ENCODE results near the gene CPSF7. TPM values are rescaled to one million over a fixed set of nuclear protein-coding genes. Genes with fewer than 3 reads are reported as not detected.
A peak's percentile ranks its signal among the peaks of the same experiment; 100 is the strongest.
"Not testable (repeated sequence)": the region's sequence is repeated elsewhere in the genome, so short reads cannot be mapped to it uniquely, and the experiment has no call there.

CPSF7 gene
- total RNA-seq, 1 donor: 49.0 TPM

DNA sequence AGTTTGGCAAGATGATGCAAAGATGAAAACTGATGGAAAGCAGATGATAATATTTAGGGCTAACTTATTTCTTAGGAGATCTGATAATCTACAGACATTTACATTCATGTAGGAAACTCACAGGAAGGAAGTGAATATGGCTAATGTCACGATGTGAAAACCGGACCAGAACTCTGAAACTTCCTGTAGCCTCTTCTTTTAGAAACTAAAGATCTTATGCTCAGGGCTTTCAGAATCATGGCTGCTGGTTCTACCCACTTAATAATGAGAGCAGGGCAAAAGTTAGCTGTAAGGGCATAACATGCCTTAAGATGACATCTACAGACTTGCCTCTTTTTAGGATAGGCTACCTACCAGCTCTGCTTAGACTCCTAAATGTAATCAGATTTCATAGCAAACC lies 15.2 kb downstream of the CPSF7 start:
- peaks cover 16% of the 10 kb centered on the region for H3K4me1 ChIP-seq (ENCODE audit: insufficient read depth, low read length)
- no peaks in the 10 kb centered on the region for H3K9me3 ChIP-seq (ENCODE audit: low read depth, low read length)
- H3K4me3 ChIP-seq (ENCODE audit: low read length): no peak overlapping the region
- no peaks in the 10 kb centered on the region for H3K27me3 ChIP-seq (ENCODE audit: insufficient read depth, low read length)

DNA sequence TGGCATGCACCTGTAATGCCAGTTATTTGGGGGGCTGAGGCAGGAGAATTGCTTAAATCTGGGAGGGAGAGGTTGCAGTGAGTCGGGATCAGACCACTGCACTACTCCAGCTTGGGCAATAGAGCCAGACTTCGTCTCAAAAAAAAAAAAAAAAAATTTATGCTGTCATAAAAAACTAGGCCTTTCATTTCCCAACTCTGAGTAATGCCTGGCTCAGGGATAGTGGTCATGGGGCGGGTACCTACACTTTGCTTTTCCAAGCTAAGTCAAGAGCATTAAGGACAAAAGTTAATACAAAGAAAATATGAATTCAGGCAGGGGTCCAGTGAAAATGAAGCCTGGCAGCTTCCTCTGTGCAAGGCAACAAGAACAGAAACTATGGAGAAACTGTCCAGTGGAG lies 16.3 kb downstream of the CPSF7 start:
- Histone ChIP-seq H3K9me3 (ENCODE audit: low read depth, low read length) (no peaks in the 10 kb centered on the region), H3K27me3 (ENCODE audit: insufficient read depth, low read length) (no peaks in the 10 kb centered on the region), H3K4me3 (ENCODE audit: low read length) (no peak overlapping the region), H3K4me1 (ENCODE audit: insufficient read depth, low read length) (peaks cover 15% of the 10 kb centered on the region)

DNA sequence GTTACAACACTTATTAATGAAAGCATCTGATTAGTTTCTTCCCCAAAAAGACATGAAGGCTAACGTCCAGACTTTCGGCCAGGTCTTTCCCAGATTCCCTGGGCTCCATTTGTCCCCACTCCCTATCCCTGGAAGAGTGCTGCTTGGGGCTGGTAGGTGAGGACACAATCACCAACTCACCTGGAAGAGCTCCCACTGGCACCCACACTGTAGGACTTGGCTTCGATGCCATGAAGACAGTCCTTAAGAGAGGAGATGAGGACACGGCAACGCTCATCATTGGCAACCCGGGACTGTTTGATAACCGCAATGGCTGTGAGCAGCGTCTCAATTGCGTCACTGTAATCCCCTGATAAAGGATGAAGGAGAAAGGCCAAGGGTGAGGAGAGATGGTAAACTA lies 18.2 kb downstream of the CPSF7 start:
- H3K9me3 ChIP-seq (ENCODE audit: low read depth, low read length): no peaks in the 10 kb centered on the region
- no peaks in the 10 kb centered on the region for H3K27me3 ChIP-seq (ENCODE audit: insufficient read depth, low read length)
- H3K4me1 ChIP-seq (ENCODE audit: insufficient read depth, low read length): no peaks in the 10 kb centered on the region
- H3K4me3 ChIP-seq (ENCODE audit: low read length): no peak overlapping the region

DNA sequence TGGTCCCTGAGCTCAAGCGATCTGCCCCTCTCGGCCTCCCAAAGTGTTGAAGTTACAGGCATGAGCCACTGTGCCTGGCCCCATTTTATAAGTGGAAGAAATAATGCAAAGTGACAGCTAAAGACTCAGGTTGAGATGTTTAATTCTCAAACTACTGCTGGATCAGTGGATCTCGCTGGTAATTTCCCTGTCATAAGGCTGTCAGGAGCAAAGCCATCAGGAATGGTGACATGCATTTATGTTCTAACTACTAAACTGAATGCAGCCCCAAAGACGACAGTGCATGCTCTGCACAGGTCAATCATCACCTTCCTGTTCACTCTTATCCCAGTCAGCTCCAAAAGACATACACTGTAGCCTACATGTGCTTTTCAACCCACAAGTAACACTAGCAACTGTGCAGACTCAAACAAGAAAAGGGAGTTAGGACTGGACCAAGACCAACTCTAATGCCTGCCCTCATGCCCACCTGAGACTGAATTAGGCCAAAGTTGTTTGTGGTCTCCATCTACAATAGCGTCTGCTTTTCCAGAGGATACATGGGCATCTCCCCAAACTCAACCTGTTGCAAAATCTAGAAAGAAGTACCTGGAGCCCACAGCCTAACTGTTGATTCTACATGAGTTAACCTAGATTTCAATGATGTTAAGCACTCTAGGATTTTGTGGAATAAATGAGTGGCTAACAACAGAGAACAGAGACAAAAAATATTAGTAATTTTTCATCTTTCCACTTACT lies 22.6 kb downstream of the CPSF7 start:
- Histone ChIP-seq H3K4me1 (ENCODE audit: insufficient read depth, low read length) (no peaks in the 10 kb centered on the region), H3K9me3 (ENCODE audit: low read depth, low read length) (no peaks in the 10 kb centered on the region), H3K27me3 (ENCODE audit: insufficient read depth, low read length) (no peaks in the 10 kb centered on the region), H3K4me3 (ENCODE audit: low read length) (no peak overlapping the region)

DNA sequence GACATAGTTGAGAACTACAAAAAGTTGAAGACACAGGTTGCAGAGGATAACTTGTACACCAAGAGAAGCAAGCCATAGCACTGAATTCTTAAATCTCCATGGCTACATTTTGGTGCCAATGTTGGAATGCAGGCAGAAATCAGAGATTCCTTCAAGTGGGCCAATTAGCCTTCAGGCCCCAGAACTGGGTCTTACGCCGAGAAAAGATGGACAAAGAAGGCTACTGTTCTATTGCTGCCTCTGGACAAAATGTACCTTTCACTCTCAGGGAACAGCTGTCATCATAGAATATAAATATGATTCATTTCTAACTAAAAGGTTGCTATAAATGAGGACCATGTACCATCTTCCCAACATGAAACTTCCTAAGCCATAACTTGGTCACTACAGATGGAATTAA lies 23.7 kb downstream of the CPSF7 start:
- Histone ChIP-seq H3K9me3 (ENCODE audit: low read depth, low read length) (no peaks in the 10 kb centered on the region), H3K4me1 (ENCODE audit: insufficient read depth, low read length) (no peaks in the 10 kb centered on the region), H3K4me3 (ENCODE audit: low read length) (no peak overlapping the region), H3K27me3 (ENCODE audit: insufficient read depth, low read length) (no peaks in the 10 kb centered on the region)

DNA sequence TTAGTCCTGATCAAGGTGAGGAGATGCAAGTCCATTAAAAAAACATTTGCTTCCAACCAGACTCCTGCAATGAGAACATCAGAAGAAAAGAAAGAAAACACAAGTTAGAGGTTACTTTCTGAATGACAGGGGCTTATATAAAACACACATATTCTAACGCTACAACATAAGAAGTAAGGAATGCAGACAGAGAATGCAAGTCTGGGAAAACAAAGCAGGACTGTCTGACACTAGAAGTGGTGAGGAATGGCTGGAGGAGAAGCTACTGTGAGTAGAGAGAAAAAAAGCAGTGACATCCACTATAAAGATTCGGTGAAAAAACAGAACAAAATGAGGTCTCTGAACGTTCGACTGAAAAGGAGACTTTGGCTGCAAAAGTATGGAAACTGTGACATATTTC lies 25.1 kb downstream of the CPSF7 start:
- H3K9me3 ChIP-seq (ENCODE audit: low read depth, low read length): no peaks in the 10 kb centered on the region
- H3K27me3 ChIP-seq (ENCODE audit: insufficient read depth, low read length): no peaks in the 10 kb centered on the region
- H3K4me3 ChIP-seq (ENCODE audit: low read length): no peak overlapping the region
- no peaks in the 10 kb centered on the region for H3K4me1 ChIP-seq (ENCODE audit: insufficient read depth, low read length)

DNA sequence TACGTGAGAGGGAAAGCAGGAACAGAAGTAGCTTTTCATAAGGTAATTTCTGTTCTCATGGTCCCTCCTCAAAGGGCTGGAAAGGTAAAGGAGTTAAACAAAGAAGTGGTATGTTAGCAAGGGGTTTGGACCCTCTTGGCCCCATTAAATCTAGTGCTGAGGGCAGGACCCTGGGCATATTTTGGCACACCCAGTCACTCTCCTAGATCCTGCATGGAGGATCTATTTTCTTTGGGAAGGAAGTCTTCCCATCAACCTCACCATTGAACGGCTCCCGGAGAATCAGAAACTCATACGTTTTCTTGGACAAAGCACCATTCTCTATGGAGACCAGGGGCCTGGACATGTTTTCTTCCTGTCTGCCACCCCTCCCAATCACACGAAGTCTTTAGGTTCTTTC lies 25.7 kb downstream of the CPSF7 start:
- H3K4me1 ChIP-seq (ENCODE audit: insufficient read depth, low read length): no peaks in the 10 kb centered on the region
- H3K9me3 ChIP-seq (ENCODE audit: low read depth, low read length): no peaks in the 10 kb centered on the region
- no peak overlapping the region for H3K4me3 ChIP-seq (ENCODE audit: low read length)
- no peaks in the 10 kb centered on the region for H3K27me3 ChIP-seq (ENCODE audit: insufficient read depth, low read length)

DNA sequence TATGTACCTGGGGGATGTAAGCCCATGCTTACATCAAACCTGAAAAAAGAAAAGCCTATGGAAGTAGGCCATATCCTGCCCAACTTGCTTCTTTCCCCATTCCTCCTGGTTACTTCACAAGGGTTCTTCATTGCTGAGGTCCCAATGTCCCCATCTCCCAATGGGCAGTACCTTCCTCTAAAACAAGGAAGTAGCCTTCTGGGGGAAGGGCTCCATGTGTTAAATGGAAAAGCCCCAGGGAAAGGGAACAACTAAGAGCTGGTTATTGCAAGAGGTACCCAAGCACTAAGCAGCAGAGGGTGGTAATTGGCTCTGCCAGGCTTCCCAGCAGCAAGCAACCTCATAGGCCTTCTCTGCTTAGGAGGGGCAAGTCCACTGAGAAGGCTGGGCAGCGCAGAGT lies 26.1 kb downstream of the CPSF7 start:
- Histone ChIP-seq H3K27me3 (ENCODE audit: insufficient read depth, low read length) (no peaks in the 10 kb centered on the region), H3K4me1 (ENCODE audit: insufficient read depth, low read length) (no peaks in the 10 kb centered on the region), H3K9me3 (ENCODE audit: low read depth, low read length) (no peaks in the 10 kb centered on the region), H3K4me3 (ENCODE audit: low read length) (no peak overlapping the region)

DNA sequence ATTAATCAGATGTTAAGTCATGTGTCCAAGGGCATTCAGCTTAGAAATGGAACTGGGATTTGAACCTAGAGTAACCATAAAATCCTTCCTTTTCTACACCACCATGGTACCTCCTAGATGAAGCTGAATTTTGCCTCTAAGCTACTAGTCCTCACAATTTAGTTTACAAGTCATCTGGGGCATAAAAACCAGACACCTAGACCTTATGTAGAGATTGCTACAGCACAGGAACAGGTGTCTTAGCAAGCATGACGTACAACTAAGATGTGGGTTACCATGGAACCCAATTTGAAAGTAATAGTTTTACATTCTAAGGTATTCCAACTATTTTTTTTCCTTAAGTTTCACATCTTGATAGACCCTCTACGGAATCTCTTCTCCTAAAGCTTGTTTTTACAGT lies 28.2 kb downstream of the CPSF7 start:
- Histone ChIP-seq H3K4me3 (ENCODE audit: low read length) (no peak overlapping the region), H3K9me3 (ENCODE audit: low read depth, low read length) (no peaks in the 10 kb centered on the region), H3K4me1 (ENCODE audit: insufficient read depth, low read length) (no peaks in the 10 kb centered on the region), H3K27me3 (ENCODE audit: insufficient read depth, low read length) (no peaks in the 10 kb centered on the region)

DNA sequence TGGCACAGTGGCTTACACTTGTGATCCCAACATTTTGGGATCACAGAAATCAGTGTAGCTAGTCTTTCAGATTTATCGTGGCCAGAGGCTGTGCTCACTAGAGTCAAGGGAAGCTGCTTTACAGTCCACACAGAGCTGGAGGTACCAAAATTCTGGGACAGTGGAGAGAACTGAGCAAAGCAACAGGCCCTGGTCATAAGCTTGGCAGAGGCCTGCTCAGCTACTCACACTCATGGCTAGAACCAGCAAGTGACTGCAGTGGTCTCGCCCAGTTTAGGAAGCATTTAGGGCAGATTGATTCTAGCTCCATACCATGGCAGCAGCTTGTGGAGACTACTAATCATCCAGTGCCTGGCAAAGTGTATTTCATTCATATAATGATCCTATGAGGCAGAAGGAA lies 28.6 kb downstream of the CPSF7 start:
- no peaks in the 10 kb centered on the region for H3K27me3 ChIP-seq (ENCODE audit: insufficient read depth, low read length)
- no peaks in the 10 kb centered on the region for H3K4me1 ChIP-seq (ENCODE audit: insufficient read depth, low read length)
- H3K9me3 ChIP-seq (ENCODE audit: low read depth, low read length): no peaks in the 10 kb centered on the region
- no peak overlapping the region for H3K4me3 ChIP-seq (ENCODE audit: low read length)

DNA sequence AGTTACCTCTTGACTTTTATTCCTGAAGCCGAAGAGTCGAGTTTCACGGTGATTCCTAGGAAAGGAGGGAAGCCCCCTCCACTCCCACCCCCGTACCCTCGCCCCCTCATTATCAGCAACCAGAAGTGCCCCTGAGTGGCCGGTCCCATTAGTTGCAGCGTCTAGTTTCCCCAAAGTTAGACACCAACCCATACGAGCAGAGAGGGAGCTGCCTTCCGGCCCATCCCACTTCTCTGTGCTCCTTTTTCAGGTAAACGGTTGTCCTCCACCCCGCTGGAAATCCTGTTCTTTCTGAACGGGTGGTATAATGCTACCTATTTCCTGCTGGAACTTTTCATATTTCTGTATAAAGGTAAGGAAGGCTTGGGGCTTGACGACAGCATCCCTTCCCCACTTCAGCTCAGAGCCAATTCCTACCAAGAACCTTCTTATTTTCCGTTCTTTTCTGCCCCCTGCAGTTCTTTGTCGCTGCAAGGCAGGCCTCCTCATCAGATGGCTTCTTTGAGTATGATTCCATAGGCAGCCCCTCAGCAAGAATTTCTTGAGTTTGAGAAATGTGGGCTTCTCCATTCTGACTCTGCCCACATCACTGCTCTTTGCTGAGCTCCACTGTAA lies 36.7 kb downstream of the CPSF7 start:
- peak overlapping the region; percentile 65 for H3K4me3 ChIP-seq (ENCODE audit: low read length)
- H3K27me3 ChIP-seq (ENCODE audit: insufficient read depth, low read length): no peaks in the 10 kb centered on the region
- H3K9me3 ChIP-seq (ENCODE audit: low read depth, low read length): no peaks in the 10 kb centered on the region
- H3K4me1 ChIP-seq (ENCODE audit: insufficient read depth, low read length): peaks cover 19% of the 10 kb centered on the region

DNA sequence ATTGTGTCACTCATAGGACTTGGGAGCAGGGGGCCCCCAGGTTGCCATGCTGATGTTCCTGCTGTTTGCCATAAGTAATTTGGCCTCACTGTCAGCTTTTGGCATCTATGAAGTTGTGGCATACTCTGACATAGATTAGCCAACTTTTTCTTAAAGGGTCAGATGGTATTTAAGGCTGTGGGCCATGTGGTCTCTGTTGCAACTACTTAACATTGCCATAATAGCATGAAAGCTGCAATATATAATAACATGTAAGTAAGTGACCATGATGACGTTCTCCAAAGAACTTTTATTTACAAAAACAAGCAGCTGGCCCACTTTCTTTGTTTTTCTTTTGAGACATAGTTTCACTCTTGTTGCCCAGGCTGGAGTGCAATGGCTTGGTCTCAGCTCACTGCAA lies 39.6 kb downstream of the CPSF7 start:
- Histone ChIP-seq H3K4me3 (ENCODE audit: low read length) (no peak overlapping the region), H3K9me3 (ENCODE audit: low read depth, low read length) (no peaks in the 10 kb centered on the region), H3K4me1 (ENCODE audit: insufficient read depth, low read length) (peaks cover 19% of the 10 kb centered on the region), H3K27me3 (ENCODE audit: insufficient read depth, low read length) (no peaks in the 10 kb centered on the region)

DNA sequence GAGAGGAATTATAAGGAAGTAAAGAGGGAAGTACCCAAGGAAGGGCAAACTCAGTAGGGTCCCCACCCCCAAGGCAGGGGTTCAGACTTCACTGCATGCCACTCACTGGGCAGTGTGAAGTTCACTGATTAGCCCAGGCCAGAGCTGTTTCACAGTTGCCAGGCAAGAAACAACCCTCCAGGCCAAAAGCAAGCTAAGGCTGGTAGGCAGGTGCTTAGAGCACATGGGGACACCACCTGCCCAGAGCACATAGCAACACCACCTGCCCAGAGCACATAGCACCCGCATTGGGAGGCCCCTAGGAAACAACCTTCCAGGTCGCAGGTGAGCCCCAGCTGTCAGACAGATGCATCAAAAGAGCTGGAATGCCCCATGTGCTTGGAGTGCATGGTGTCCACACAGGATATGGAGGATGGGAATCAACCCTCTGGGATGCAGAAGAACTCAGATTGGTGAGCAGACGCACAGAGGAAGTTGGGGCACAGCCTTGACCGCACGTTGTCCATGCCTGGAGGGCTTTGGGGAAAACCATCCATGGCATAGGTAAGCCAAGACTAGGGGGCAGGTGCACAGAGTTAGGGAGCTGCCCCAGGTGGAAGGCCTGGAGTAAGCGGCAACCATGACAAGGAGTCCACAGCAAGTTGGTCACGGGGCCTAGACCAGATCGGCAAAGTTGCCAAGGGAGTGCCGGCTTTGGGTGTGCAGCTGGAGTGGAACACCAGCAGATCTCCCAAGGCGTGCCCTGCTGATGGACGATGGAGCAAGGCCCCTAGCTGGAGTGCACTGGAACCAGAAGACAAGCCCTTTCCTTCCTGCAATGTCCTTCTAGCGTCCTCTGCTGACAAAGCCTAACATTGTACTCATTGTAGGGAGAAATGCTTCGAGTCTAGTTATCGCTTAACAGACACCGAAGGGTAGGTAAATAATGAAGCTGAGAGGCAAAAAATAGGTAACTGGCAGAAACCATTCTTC lies 45.2 kb downstream of the CPSF7 start:
- Histone ChIP-seq H3K4me1 (ENCODE audit: insufficient read depth, low read length) (peaks cover 6% of the 10 kb centered on the region), H3K9me3 (ENCODE audit: low read depth, low read length) (no peaks in the 10 kb centered on the region), H3K27me3 (ENCODE audit: insufficient read depth, low read length) (no peaks in the 10 kb centered on the region), H3K4me3 (ENCODE audit: low read length) (no peak overlapping the region)

DNA sequence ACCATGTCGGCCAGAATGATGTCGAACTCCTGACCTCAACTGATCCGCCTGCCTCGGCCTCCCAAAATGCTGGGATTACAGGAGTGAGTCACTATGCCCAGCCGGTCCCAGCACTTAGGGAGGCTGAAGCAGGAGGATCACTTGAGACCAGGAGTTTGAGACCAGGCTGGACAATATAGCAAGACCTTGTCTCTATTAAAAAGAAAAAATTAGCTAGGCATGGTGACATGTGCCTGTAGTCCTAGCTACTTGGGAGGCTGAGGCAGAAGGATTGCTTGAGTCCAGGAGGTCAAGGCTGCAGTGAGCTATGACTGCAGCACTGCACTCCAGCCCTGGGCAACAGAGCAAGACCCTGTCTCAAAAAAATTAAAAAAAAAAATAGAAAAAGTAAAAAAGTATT lies 45.9 kb downstream of the CPSF7 start:
- not testable (repeated sequence) for H3K27me3 ChIP-seq (ENCODE audit: insufficient read depth, low read length); H3K9me3 ChIP-seq (ENCODE audit: low read depth, low read length); H3K4me3 ChIP-seq (ENCODE audit: low read length)
- peaks cover 12% of the 10 kb centered on the region for H3K4me1 ChIP-seq (ENCODE audit: insufficient read depth, low read length)

DNA sequence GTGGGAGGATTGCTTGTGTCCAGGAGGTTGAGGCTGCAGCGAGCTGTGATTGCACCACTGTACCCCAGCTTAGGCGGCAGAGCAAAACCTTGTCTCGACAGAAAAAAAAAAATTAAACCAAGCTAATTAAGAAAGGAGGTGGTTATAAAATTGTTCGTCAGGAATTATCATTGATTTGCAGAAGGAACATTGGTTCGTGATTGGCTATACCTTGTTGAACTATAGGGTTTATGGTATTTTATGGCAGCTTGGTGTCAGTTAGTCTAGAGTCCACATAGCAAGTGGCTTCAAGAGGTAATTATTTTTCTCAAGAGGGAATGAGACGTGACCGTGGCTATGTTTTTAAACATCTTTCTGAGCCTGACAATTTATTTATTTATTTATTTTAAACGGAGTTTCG lies 48.9 kb downstream of the CPSF7 start:
- Histone ChIP-seq H3K27me3 (ENCODE audit: insufficient read depth, low read length) (no peaks in the 10 kb centered on the region), H3K4me3 (ENCODE audit: low read length) (no peak overlapping the region), H3K4me1 (ENCODE audit: insufficient read depth, low read length) (peaks cover 23% of the 10 kb centered on the region), H3K9me3 (ENCODE audit: low read depth, low read length) (no peaks in the 10 kb centered on the region)

All from mononuclear cell (primary cell).